Testis (tissue), 2 donors: ENCODE results near the gene SPPL3.

Experiments used
- CTCF ChIP-seq, 3 experiments: fragments of 450-650 bp in 2 of 3; fragments of 200-600 bp in 1 of 3; sonication (generic) in 1 of 3; IDR thresholded peaks; one replicate each; pipeline ENCODE4 v1.5.1; 2016 to 2019; ENCODE audit warnings: antibody characterized with exemption in 3 of 3, mild to moderate bottlenecking in 2 of 3, moderate library complexity in 1 of 3
- POLR2A ChIP-seq: fragments of 450-650 bp; IDR thresholded peaks from one replicate; pipeline ENCODE4 v1.6.1; 2017; ENCODE audit warnings: antibody characterized with exemption, mild to moderate bottlenecking, moderate library complexity

DNA sequence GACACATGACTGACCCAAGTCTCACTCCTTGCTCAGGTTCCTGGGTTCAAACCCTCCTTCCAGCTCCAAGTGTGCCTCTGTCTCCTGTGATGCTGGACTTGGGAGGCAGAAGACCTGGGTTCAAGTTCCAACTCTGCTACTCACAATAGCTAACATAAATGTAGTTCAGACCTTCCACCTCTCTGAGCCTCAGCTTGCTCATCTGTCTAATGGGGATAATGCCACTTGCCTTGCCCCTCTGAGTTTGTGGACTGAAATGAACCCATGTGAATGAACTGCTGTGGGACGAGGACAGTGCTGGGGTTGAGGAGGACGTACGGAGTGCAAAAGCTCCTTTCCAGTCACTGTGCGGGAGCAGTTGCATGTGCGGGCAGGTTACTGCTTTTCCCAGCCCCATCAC, 137.6 kb downstream of the SPPL3 start:
- TF ChIP-seq CTCF (IDR thresholded peaks at IDR 0.05) (no peak), POLR2A (no peak)
